ENCODE measurements around the gene LIPC.

Gene LIPC

DNA sequence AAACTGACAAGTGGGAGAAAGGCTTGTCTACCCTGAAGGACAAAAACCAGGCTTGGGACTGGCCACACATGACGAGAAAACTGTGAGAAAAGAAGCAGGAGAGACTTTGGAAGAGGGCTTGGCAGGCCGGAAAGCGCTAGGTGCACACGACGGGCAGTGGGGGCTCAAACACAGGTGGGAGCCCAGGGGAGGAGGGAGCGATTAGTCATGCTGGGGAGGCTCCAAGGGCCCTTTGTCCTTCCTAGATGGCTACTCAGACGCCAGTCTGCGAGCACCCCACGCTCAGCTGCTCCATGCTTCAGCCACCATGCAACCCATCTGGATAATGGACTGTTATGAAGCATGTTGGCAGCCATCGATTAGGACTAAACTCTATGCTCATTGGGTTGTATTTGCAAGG is 17.1 kb downstream of the LIPC start:
- ChIA-PET POLR2A (no interaction called here), CTCF (no interaction called here)
- TF ChIP-seq, protein P1, sequence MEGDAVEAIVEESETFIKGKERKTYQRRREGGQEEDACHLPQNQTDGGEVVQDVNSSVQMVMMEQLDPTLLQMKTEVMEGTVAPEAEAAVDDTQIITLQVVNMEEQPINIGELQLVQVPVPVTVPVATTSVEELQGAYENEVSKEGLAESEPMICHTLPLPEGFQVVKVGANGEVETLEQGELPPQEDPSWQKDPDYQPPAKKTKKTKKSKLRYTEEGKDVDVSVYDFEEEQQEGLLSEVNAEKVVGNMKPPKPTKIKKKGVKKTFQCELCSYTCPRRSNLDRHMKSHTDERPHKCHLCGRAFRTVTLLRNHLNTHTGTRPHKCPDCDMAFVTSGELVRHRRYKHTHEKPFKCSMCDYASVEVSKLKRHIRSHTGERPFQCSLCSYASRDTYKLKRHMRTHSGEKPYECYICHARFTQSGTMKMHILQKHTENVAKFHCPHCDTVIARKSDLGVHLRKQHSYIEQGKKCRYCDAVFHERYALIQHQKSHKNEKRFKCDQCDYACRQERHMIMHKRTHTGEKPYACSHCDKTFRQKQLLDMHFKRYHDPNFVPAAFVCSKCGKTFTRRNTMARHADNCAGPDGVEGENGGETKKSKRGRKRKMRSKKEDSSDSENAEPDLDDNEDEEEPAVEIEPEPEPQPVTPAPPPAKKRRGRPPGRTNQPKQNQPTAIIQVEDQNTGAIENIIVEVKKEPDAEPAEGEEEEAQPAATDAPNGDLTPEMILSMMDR (IDR thresholded peaks at IDR 0.05; ENCODE audit: insufficient read depth, low read length, missing control alignments) = no peak
- no peak overlapping the region for H3K4me3 ChIP-seq (ENCODE audit: low read depth, low read length)
- no peak for DNase-seq (ENCODE audit: low read depth, low spot score)

DNA sequence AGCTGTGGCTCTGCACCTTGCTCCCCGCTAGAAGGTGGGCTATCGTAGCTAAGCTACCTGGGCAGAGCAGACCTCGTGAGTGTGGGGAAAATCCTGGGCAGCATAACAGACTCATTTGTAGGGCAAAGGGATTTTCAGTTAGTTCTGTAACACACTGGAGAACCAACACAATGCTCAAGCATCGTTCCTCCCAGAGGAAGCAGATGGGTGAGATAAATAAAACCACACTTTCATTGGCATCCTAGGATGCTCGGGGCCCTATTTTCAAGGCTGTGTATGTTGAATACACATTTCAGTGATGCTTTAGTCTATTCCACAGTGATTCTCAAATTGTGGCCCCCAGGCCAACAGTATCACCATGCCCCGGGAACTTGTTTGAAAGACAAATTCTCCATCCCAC is 20.0 kb downstream of the LIPC start:
- no peak for DNase-seq (ENCODE audit: low read depth, low spot score)

GRCh38 chr15:58452775-58453174 is 21.0 kb downstream of the LIPC start:
- H3K4me3 ChIP-seq (ENCODE audit: low read depth, low read length) = no peak overlapping the region
- ChIA-PET CTCF (no interaction called here), POLR2A (no interaction called here)
- DNase-seq (ENCODE audit: low read depth, low spot score) = no peak
- TF ChIP-seq, protein P1 (IDR thresholded peaks at IDR 0.05; ENCODE audit: insufficient read depth, low read length, missing control alignments) = no peak

More for the DNA sequence above, 20.0 kb downstream of the LIPC start:
- CTCF ChIA-PET = no interaction called here
- H3K4me3 ChIP-seq (ENCODE audit: low read depth, low read length) = no peak overlapping the region
- POLR2A ChIA-PET = no interaction called here
- TF ChIP-seq, protein P1 (IDR thresholded peaks at IDR 0.05; ENCODE audit: insufficient read depth, low read length, missing control alignments) = no peak

DNA sequence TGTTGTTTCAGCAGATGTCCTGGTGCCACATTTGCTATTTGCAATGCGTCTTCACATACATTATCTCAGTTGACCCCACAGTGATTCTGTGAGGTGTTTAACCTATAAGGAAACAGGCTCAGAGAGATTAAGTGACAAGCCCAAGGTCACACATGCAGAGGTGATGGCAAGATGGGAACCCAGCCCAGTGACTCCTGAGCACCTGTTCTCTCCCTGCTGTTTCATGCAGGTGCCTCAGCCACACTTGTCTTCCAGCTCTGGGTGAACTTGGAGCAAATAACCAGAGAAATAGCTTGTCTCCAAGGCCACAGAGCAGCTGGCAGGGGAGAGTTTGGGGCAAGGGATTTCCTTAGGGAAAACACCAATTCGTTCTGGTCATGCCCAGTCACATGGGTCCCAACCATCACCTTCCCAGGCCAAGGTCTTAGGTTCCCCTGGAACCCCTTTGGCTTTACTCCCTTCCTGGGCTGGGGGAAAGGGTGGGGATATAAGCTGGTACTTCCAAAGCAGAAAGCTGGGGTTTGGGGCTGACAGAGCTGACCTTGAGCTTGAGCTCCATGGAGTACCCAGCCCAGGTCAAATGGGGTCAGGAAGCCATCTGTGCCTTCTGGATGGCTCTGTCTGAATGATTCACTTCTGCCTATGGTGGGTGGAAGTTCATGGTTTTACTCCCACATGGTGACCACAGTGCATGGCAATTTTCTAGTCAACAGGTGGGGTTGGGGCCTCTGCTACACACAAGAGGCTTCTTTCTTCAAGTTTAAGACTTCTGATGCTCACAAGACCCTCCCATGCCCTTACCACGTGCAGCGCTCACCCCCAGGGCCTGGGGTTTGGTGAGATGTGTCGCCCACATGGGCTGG is 22.4 kb downstream of the LIPC start:
- POLR2A ChIA-PET = no interaction called here
- TF ChIP-seq, protein P1 (IDR thresholded peaks at IDR 0.05; ENCODE audit: insufficient read depth, low read length, missing control alignments) = no peak

DNA sequence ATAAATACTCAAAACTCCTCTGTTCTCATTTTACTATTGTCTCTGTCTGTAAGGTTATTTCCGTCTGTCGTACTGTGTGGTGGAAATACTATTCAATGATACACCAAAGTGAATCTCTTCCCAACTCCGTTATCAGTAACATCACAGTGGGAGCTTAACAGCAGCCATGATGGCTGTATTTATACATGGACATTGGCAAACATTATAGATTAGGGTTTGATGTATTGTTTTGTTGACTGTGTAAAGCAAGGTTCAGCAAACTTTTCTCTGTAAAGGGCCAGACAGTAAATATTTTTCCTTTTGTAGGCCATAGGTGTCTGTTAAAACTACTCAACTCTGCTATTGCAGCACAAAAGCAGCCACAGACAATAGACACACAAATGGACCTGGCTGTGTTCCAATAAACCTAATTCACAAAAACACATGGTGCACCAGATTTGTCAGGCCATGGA is 23.2 kb downstream of the LIPC start:
- no peak overlapping the region for H3K4me3 ChIP-seq (ENCODE audit: low read depth, low read length)
- TF ChIP-seq, protein P1 (IDR thresholded peaks at IDR 0.05; ENCODE audit: insufficient read depth, low read length, missing control alignments) = no peak
- ChIA-PET POLR2A (no interaction called here), CTCF (no interaction called here)
- DNase-seq (ENCODE audit: low read depth, low spot score) = no peak

More for the DNA sequence above, 22.4 kb downstream of the LIPC start:
- no peak for DNase-seq (ENCODE audit: low read depth, low spot score)
- CTCF ChIA-PET = no interaction called here
- H3K4me3 ChIP-seq (ENCODE audit: low read depth, low read length) = no peak overlapping the region

DNA sequence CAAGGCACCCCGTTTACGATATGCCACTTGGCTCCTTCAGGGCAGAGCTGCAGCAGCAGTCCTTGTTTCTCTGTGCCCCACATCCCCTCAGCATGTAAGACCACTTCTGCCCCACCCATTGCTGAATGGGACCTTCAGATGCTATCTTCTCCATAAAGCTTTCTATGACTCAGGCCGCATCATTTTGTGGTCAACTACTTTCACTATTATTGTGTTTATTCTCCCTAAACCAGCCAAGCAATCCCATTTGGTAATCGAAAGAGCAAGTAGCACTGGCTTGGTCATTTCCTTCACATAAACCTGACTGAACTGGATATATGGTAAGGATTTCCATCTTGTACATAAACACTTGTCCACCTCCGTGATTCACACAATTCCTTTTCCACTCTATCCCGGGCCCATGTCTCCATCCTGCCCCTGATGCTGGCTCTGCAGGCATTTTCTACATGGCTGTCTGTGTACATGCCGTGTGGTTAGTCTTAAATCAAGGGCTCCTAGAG is 25.7 kb downstream of the LIPC start:
- ChIA-PET POLR2A (interaction anchor here (1.3 kb wide), 1 partner anchor 12 kb away, joined by 4 read pairs; no protein-coding TSS in a partner anchor), CTCF (interaction anchor here (1.7 to 2.9 kb wide), 2 partner anchors 12 to 15 kb away, joined by 7 to 14 read pairs; no protein-coding TSS in a partner anchor)
- DNase-seq (ENCODE audit: low read depth, low spot score) = no peak
- TF ChIP-seq, protein P1 (IDR thresholded peaks at IDR 0.05; ENCODE audit: insufficient read depth, low read length, missing control alignments) = no peak
- H3K4me3 ChIP-seq (ENCODE audit: low read depth, low read length) = no peak overlapping the region

All from AG04449 (cell line).